ENCODE data around the gene FGD5.

The FGD5 gene

GRCh38 chr3:14907043-14907966, 88.5 kb downstream of the FGD5 start:
- DNase-seq, result no peak

GRCh38 chr3:14909250-14909649, 90.5 kb downstream of the FGD5 start:
- no peak for DNase-seq

GRCh38 chr3:14911651-14912050, 92.9 kb downstream of the FGD5 start:
- DNase-seq, result no peak

- DNase-seq, result no peak
Measured at GRCh38 chr3:14913071-14913925, 94.5 kb downstream of the FGD5 start.

- DNase-seq, result no peak
Measured at GRCh38 chr3:14913926-14914778, 95.4 kb downstream of the FGD5 start.

GRCh38 chr3:14914779-14915117, 96.0 kb downstream of the FGD5 start:
- DNase-seq, result no peak

GRCh38 chr3:14915636-14916222, 97.0 kb downstream of the FGD5 start:
- DNase-seq, result peak in 1 of 2 experiments; percentile 13

GRCh38 chr3:14918356-14918860, 99.6 kb downstream of the FGD5 start:
- DNase-seq, result no peak

GRCh38 chr3:14920536-14920935, 101.8 kb downstream of the FGD5 start:
- no peak for DNase-seq

- DNase-seq, result peak; percentile 69 to 76
Measured at GRCh38 chr3:14921034-14921616, 102.4 kb downstream of the FGD5 start.

GRCh38 chr3:14921811-14922705, 103.3 kb downstream of the FGD5 start:
- no peak for DNase-seq

- no peak for DNase-seq
Measured at GRCh38 chr3:14922863-14923262, 104.1 kb downstream of the FGD5 start.

GRCh38 chr3:14923476-14923875, 104.7 kb downstream of the FGD5 start:
- no peak for DNase-seq

- DNase-seq, result no peak
Measured at GRCh38 chr3:14925729-14926591, 107.2 kb downstream of the FGD5 start.

- DNase-seq, result no peak
Measured at GRCh38 chr3:14926592-14926991, 107.8 kb downstream of the FGD5 start.

- DNase-seq, result no peak
Measured at GRCh38 chr3:14927308-14927707, 108.5 kb downstream of the FGD5 start.

- no peak for DNase-seq
Measured at GRCh38 chr3:14929310-14930074, 110.7 kb downstream of the FGD5 start.

- no peak for DNase-seq
Measured at GRCh38 chr3:14933820-14934425, 115.2 kb downstream of the FGD5 start.
